Hepatic stellate cell (primary cell): ENCODE results near the gene RUVBL1.
"Not testable (repeated sequence)": the region's sequence is repeated elsewhere in the genome, so short reads cannot be mapped to it uniquely, and the experiment has no call there.

Experiments
- DNase-seq: peaks from one replicate; pipeline ENCODE4 v3.0.0; 2011; ENCODE audit warnings: low spot score

Gene RUVBL1

GRCh38 chr3:128123538-128124368 lies at the start of gene RUVBL1:
Gene RUVBL1 (minus strand): TSS chr3:128123812. CDS start chr3:128123724, 88 bp downstream.
- peak; percentile 99 for DNase-seq

DNA sequence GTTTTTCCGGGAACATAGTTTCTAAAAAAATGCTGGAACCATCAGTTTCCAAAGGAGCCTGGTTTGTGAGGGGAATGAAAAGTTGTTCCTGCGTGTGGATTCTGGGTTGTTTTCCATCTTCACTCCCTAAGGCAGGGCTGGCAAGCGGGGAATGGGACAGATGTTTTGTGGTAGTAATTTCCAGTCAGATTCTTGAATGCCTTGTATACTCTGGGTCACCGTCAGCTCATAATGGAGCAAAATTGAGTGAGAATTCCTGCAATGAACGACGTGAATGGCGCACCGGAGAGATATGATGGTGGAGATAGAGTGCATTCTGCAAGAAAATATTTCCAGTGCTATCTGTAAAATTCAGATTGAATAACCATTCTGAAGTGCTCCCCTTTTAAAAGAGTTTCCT lies 49.6 kb upstream of the RUVBL1 start:
- no peak for DNase-seq

DNA sequence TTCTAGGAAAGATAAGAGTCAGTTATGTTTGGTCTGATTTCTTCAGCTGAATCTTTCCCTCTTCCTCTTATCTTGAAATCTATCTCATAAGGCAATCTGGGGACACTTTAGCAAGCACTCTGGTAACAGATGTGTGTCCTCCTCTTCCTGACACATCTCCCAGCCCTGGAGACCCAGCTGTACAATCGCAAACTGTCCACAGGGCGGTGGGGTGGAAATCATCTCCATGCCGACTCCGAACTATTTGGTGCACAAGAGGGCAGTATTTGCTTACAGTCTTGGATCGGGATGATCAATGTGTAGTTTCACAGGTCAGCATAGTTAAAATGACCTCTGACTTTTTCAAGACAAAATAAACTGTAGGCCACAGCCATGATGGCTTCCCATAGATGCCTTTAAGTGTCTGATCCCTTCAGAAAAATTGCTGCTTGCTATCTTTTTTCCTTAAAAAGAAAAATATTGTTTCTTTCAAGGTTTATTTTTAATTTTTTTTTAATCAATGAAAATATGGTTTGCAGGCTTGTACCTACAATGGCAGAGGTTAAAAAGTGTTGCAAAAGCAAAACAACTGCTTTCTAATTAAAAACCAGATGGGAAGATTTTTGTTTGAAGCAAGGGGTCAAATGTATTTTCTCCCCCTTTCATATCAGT lies 47.4 kb upstream of the RUVBL1 start:
- DNase-seq, result peak; percentile 74

DNA sequence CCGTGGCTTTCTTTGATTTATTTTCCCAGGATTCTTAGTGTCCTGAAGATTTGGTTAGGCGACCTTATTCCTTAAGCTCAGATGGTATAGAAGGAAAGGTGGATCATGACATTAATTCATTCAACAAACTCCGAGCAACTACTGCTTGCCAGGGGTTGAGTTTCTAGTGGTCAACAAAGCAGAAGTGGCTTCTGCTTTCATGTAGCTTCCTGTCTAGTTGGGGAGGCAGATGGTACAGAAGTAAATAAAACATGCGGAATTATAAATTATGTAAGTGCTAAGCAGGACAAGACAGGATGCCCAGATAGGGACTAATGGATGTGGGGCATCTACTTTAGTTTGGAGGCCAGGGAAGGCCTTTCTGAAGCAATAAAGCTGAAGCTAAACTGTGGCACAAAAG lies 45.2 kb upstream of the RUVBL1 start:
- DNase-seq, result no peak

DNA sequence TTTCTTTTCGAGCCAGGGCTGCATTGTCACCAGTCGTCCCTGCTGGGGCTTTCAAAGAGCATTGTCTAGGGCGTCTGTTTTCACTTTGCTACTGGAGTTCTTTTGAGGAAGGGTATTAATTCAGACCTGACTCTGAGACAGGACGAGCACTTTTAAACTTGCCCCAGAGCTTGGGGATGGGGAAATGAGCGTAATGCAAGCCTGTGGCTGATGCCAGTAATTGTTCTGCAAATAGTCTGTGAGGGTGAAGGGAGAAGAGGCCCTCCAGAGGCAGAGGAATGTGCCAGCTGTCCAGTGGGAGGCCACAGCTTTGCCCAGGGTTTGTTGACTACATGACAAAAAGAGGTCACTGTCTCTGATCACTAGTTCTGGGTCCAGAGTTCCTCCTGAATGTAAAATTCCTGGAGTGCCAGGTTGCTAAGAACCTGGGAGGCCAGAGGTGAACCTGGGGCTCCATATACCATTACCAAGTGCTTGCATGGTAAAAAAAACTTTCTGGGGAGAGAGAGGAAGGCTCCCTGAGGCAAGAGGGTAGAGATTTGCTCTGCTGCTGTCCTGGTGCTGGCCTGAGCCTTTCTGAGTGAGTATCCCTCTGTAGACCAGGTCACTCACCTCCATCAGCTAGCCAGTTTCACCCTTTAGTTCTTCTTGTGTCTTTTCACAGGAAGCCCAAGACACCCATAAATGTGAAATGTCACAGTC lies 44.5 kb upstream of the RUVBL1 start:
- DNase-seq, result no peak

DNA sequence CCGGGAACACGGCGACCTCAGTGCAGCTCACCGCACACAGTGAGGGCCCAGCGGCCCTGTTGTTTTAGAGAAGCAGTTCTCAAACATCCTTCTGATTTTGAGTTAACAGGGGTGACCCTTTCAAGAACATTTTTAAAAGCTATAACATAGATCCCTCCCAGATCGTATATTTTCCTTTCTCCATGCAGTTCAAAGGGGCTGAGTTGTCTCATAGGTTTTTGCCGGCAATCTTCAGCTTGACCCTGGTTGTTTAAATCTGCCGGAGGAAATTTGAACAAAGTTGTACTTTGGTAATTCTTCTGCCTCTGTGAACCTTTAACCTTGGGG lies 44.0 kb upstream of the RUVBL1 start:
- DNase-seq, result no peak

- no peak for DNase-seq
These were observed 43.4 kb upstream of the RUVBL1 start for GRCh38 chr3:128166971-128167453.

DNA sequence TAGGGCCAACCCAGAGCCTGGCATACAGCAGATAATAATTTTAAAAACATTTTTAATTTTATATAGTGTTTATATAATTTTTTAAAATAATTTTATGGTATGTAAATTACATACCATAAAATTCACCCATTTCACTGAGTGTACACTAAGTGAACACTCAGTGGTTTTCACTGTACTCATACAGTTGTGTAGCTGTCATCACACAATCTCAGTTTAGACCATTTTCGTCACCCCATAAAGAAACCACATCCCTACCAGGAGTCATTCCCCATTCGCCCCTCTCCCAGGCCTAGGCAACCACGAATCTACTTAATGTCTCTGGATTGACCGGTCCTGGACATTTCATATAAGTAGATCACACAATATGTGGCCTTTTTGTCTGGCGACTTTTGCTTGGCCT lies 39.8 kb upstream of the RUVBL1 start:
- DNase-seq, result no peak

DNA sequence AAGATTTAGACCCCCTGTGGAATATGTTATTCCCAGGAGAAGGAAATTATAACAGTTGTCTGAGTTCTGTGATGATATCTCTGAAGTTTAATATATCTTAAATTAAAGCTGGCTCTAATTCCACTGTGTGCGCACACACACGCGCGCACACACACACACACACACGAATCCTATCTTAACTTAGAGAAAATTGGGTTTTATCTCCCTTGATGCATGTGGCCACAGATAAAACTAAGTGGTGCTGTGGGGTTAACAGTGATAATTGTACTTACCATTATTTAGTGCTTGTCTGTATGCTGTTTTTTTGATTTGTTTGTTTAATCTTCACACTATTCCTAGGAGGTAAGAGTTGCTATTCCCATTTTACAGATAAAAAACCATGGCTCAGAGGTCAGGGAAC lies 37.0 kb upstream of the RUVBL1 start:
- no peak for DNase-seq

DNA sequence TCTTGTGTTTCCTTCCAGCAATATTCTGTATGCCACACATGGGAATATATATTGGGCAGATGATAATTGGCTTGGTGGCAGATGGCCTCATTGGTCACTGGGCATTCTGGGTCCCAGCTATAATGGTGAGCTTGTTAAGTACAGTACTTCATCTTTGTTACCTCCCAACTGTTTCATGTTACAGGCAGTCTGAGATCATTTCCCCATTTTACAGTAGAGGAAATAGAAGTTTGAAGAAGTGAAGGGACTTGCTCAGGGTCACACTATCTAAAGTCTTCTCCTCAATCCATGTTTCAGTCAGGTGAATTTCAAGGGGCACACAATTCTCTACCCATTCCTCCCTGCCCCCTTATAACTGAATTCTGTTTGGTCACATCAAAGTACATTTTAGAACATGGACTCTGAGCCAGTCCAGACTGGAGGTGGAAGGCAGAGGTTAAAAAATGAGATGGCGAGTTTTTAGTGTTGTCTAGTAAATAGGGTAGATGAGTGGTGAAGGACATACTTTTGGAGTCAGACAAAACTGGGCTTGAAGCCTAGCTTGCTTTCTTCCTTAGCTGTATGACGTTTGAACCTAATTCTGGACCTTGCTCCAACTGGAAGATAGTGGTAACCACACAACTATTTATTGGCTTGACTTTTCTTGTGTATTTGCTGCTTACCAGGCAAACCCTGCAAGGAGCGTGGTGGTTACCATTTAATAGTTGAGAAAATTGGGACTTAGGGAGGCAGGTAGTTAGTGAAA lies 32.2 kb upstream of the RUVBL1 start:
- no peak for DNase-seq

DNA sequence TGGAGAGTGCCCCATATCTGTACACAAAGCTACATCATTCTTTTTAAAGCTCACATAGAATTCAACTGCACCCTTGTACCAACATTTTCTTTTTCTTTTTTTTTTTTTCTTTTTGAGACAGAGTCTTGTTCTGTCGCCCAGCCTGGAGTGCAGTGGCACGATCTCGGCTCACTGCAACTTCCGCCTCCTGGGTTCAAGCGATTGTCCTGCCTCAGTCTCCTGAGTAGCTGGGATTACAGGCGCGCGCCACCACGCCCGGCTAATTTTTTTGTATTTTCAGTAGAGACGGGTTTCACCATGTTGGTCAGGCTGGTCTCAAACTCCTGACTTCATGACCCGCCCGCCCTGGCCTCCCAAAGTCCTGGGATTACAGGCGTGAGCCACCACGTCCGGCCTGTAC lies 30.7 kb upstream of the RUVBL1 start:
- DNase-seq, result not testable (repeated sequence)

DNA sequence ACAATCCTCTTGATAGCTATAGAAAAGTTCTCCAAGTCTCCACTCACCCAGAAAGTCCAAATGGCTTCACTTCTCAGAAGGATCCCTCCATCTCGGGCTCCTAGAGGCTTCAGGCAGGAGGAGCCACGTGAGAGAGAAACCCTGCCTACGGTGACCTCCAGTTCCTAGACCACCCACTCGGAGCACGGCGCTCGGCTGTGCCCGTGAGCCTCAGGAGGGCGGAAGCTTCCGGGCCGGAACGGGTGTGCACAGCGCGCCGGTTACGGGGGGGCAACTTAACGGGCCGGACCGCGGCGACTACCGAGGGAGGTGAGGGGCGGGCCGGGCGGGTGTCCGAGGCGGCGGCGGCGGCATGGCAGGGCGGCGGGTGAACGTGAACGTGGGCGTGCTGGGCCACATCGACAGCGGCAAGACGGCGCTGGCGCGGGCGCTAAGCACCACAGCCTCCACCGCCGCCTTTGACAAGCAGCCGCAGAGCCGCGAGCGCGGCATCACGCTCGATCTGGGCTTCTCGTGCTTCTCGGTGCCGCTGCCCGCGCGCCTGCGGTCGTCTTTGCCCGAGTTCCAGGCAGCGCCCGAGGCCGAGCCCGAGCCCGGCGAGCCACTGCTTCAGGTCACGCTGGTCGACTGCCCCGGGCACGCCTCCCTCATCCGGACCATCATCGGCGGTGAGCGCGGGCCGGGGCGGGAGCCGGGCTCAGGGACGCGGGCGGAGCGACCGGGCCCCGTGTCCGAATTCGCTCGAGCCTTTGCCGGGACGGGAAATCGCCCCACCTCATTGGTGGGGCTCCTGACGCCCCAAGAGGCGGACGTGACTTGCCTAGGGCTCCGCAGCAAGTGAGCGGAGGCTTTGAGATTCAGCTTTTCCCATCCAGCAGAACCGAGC lies 29.8 kb upstream of the RUVBL1 start, which contains the start of gene EEFSEC:
Gene EEFSEC, plus strand, starts transcription at position 326 of the 886 bp plus-strand sequence. Its CDS starts 27 bp downstream, at position 353.
- peak; percentile 75 for DNase-seq

- DNase-seq, result no peak
These were observed 29.0 kb upstream of the RUVBL1 start for GRCh38 chr3:128152419-128153155.

DNA sequence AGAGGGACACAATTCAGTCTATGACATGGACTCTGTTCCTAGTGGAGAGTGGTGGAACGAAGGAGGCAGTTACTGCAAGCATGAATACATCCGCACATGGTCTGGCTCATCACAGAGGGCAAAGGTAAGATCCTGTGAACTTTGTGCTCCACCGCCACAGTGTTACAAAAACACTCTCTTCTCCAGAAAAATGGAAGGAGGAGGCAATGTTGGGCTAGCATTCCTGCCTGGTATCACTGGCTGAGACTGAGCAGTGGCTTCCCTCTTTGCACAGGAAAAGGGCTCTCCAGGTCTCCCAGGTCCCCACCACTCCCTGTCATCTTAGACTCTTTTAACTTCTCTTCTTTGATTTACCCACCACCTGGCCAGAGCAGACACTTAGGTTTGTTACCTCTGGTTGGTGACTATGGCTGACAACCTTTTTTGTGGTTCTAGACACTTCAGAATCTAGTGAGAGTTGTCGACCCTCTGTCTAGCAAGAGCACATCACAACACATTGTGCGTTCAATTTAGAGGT lies 28.2 kb upstream of the RUVBL1 start:
- no peak for DNase-seq

GRCh38 chr3:128149650-128150049 lies 26.0 kb upstream of the RUVBL1 start:
- no peak for DNase-seq

- DNase-seq, result no peak
These were observed 22.6 kb upstream of the RUVBL1 start for GRCh38 chr3:128146201-128146600.

GRCh38 chr3:128145279-128145678 lies 21.7 kb upstream of the RUVBL1 start:
- no peak for DNase-seq

GRCh38 chr3:128144512-128145187 lies 21.0 kb upstream of the RUVBL1 start:
- DNase-seq, result no peak

GRCh38 chr3:128143496-128143895 lies 19.9 kb upstream of the RUVBL1 start:
- DNase-seq, result no peak
